Measurements from ENCODE around the gene PTPN1. TPM values are rescaled to one million over a fixed set of nuclear protein-coding genes. Genes with fewer than 3 reads are reported as not detected.

Gene PTPN1
- total RNA-seq, 1 donor from 2014 or later = 30.3 TPM

DNA sequence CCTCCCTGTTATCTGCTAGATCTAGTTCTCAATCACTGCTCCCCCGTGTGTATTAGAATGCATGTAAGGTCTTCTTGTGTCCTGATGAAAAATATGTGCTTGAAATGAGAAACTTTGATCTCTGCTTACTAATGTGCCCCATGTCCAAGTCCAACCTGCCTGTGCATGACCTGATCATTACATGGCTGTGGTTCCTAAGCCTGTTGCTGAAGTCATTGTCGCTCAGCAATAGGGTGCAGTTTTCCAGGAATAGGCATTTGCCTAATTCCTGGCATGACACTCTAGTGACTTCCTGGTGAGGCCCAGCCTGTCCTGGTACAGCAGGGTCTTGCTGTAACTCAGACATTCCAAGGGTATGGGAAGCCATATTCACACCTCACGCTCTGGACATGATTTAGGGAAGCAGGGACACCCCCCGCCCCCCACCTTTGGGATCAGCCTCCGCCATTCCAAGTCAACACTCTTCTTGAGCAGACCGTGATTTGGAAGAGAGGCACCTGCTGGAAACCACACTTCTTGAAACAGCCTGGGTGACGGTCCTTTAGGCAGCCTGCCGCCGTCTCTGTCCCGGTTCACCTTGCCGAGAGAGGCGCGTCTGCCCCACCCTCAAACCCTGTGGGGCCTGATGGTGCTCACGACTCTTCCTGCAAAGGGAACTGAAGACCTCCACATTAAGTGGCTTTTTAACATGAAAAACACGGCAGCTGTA, 73.4 kb downstream of the PTPN1 start:
- Mint-ChIP-seq H3K4me1 (ENCODE audit: low read depth) (peaks cover 2% of the 10 kb centered on the region), H3K36me3 (ENCODE audit: low read depth) (peaks cover 19% of the 10 kb centered on the region), H3K27me3 (ENCODE audit: low read depth) (no peaks in the 10 kb centered on the region), H3K4me3 (ENCODE audit: unreplicated experiment) (no peak overlapping the region), H3K9me3 (ENCODE audit: low read depth) (no peaks in the 10 kb centered on the region), H3K27ac (ENCODE audit: unreplicated experiment) (no peak overlapping the region)
- peak; percentile 67 for DNase-seq (ENCODE audit: low spot score)
- TF ChIP-seq, protein P1, sequence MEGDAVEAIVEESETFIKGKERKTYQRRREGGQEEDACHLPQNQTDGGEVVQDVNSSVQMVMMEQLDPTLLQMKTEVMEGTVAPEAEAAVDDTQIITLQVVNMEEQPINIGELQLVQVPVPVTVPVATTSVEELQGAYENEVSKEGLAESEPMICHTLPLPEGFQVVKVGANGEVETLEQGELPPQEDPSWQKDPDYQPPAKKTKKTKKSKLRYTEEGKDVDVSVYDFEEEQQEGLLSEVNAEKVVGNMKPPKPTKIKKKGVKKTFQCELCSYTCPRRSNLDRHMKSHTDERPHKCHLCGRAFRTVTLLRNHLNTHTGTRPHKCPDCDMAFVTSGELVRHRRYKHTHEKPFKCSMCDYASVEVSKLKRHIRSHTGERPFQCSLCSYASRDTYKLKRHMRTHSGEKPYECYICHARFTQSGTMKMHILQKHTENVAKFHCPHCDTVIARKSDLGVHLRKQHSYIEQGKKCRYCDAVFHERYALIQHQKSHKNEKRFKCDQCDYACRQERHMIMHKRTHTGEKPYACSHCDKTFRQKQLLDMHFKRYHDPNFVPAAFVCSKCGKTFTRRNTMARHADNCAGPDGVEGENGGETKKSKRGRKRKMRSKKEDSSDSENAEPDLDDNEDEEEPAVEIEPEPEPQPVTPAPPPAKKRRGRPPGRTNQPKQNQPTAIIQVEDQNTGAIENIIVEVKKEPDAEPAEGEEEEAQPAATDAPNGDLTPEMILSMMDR (IDR thresholded peaks at IDR 0.05) = no peak

DNA sequence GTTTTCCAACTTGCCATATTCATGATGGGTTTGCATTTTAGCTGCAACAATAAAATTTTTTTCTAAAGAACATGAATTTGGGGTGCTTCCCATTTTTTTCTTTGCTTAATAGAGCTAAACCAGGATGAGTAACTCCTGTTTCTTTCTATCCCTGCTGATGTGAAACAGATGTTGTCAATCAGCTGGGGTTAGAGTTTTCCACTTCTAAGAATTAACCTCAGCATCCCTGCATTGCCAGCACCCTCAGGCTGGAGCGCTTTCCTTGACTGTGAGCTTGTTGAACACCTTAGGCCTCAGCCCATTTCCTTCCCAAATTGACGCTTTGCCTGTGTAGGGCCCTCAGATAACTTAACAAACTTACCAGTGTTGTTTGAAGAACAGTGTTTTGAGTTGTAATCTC, 74.5 kb downstream of the PTPN1 start:
- Mint-ChIP-seq H3K36me3 (ENCODE audit: low read depth) (peaks cover 13% of the 10 kb centered on the region), H3K27ac (ENCODE audit: unreplicated experiment) (no peak overlapping the region), H3K27me3 (ENCODE audit: low read depth) (no peaks in the 10 kb centered on the region), H3K4me1 (ENCODE audit: low read depth) (peaks cover 2% of the 10 kb centered on the region), H3K9me3 (ENCODE audit: low read depth) (no peaks in the 10 kb centered on the region), H3K4me3 (ENCODE audit: unreplicated experiment) (no peak overlapping the region)
- DNase-seq (ENCODE audit: low spot score) = no peak
- TF ChIP-seq, protein P1 (IDR thresholded peaks at IDR 0.05) = no peak

DNA sequence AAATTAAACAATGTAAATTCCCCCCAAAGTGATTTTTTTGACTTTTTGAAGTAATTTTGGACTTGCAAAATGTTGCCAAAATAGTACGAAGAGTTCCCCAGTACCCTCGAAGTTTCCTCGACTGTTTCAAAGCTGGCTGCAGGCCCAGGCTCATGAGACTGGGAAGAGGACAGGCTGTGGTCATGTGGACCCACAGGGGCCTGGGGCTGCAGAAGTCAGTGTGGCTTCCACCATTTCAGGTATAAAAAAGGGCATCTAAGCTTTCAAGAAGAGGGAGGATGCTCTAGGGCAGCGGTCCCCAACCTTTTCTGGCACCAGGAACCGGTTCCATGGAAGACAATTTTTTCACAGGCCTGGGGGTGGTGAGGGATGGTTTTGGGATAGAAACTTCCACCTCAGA, 75.0 kb downstream of the PTPN1 start:
- no peak overlapping the region for H3K4me3 Mint-ChIP-seq (ENCODE audit: unreplicated experiment)
- H3K36me3 Mint-ChIP-seq (ENCODE audit: low read depth) = peaks cover 11% of the 10 kb centered on the region
- H3K27ac Mint-ChIP-seq (ENCODE audit: unreplicated experiment) = no peak overlapping the region
- H3K4me1 Mint-ChIP-seq (ENCODE audit: low read depth) = peaks cover 2% of the 10 kb centered on the region
- TF ChIP-seq, protein P1 (IDR thresholded peaks at IDR 0.05) = no peak
- peak; percentile 46 for DNase-seq (ENCODE audit: low spot score)
- H3K27me3 Mint-ChIP-seq (ENCODE audit: low read depth) = no peaks in the 10 kb centered on the region
- no peaks in the 10 kb centered on the region for H3K9me3 Mint-ChIP-seq (ENCODE audit: low read depth)

DNA sequence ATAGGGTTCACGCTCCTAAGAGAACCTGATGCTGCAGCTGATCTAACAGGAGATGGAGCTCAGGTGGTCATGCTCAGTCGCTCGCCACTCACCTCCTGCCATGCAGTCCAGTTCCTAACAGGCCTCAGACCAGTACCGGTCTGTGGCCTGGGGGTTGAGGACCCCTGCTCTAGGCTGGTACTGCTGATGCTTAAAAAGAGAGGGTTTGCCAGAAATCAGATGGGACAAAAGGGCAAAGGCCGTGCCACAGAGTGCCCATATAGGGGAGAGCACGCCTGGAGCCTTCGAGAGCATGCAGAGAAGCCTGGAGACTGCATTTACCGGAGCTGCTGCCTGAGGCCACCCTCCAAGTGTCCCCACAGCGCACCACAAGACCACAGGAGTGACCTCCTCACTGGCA, 75.5 kb downstream of the PTPN1 start:
- TF ChIP-seq, protein P1 (IDR thresholded peaks at IDR 0.05) = no peak
- Mint-ChIP-seq H3K27ac (ENCODE audit: unreplicated experiment) (no peak overlapping the region), H3K4me3 (ENCODE audit: unreplicated experiment) (no peak overlapping the region), H3K9me3 (ENCODE audit: low read depth) (no peaks in the 10 kb centered on the region), H3K4me1 (ENCODE audit: low read depth) (peaks cover 2% of the 10 kb centered on the region), H3K27me3 (ENCODE audit: low read depth) (no peaks in the 10 kb centered on the region), H3K36me3 (ENCODE audit: low read depth) (peaks cover 8% of the 10 kb centered on the region)
- DNase-seq (ENCODE audit: low spot score) = peak; percentile 42

DNA sequence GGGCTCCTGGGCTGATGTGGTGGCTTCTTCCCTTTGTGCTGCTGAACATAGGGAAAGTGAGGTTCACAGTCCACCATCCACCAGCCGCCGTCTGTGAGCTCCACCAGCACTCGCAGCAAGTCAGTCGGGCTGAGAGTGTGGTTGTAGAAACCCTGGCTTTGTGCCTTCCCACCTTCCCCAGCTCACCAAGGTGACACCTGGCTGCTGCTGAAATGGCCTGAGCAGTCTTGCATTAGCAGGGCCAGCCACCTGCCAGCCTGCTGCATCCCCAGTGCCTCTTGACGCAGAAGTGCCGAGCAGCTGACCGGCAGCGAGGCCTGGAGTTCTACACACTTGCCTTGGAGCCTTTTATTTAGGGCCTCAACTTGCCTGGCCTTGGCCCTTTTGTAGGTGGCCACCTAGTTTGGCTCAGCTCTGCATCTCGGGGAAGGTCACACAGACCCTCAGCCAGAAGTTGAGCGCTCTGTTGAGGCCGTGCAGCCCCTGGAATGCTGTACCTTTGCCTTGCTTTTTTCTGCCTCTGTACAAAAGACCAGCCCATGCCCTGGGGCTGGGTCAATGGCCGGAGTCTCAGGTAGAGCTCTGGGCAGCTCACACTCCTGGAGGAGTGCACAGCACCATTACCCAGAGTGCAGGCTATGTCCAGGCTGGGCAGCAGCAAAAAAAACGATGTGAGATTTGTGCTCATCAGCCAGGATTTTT, 76.5 kb downstream of the PTPN1 start:
- peaks cover 2% of the 10 kb centered on the region for H3K4me1 Mint-ChIP-seq (ENCODE audit: low read depth)
- no peaks in the 10 kb centered on the region for H3K27me3 Mint-ChIP-seq (ENCODE audit: low read depth)
- H3K4me3 Mint-ChIP-seq (ENCODE audit: unreplicated experiment) = no peak overlapping the region
- TF ChIP-seq, protein P1 (IDR thresholded peaks at IDR 0.05) = no peak
- peak; percentile 72 for DNase-seq (ENCODE audit: low spot score)
- H3K9me3 Mint-ChIP-seq (ENCODE audit: low read depth) = no peaks in the 10 kb centered on the region
- H3K36me3 Mint-ChIP-seq (ENCODE audit: low read depth) = peaks cover 8% of the 10 kb centered on the region
- H3K27ac Mint-ChIP-seq (ENCODE audit: unreplicated experiment) = no peak overlapping the region

Measured in chondrocyte (in vitro differentiated cells).